ENCODE measurements around the gene CDO1. TPM values are rescaled to one million over a fixed set of nuclear protein-coding genes. Genes with fewer than 3 reads are reported as not detected.

The CDO1 gene
- total RNA-seq, 1 donor from 2014 or later = not detected

- Mint-ChIP-seq H3K4me1 (peaks cover 4% of the 10 kb centered on the region), H3K36me3 (ENCODE audit: low read depth) (no peaks in the 10 kb centered on the region), H3K27ac (no peak overlapping the region), H3K27me3 (peaks cover 4% of the 10 kb centered on the region), H3K9me3 (no peaks in the 10 kb centered on the region), H3K4me3 (no peak overlapping the region)
- no peak for TF ChIP-seq CTCF (IDR thresholded peaks at IDR 0.05)
- DNase-seq (no peak), ATAC-seq (ENCODE audit: low read depth) (no peak)
- POLR2A ChIA-PET = no interaction called here
- CTCF ChIA-PET = no interaction called here
- intact Hi-C loops (cut with micrococcal nuclease) = no loop called here
Observed at GRCh38 chr5:115770466-115770865, 46.0 kb downstream of the CDO1 start.

DNA sequence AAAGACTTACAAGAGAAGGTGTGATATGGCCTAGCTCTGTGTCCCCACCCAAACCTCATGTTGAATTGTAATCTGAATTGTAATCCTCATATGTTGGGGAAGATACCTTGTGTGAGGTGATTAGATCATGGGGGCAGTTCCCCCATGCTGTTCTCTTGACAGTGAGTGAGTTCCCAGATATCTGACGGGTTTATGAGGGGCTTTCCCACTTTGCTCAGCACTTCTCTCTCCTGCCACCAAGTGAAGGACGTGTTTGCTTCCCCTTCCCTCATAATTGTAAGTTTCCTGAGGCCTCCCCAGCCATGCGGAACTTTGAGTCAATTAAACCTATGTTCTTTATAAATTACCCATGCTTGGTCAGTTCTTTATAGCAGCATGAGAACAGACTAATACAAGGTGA is 49.0 kb downstream of the CDO1 start:
- ATAC-seq (ENCODE audit: low read depth) = no peak
- Mint-ChIP-seq H3K36me3 (ENCODE audit: low read depth) (no peaks in the 10 kb centered on the region), H3K4me3 (no peak overlapping the region), H3K27ac (no peak overlapping the region), H3K9me3 (peaks cover 6% of the 10 kb centered on the region), H3K4me1 (peaks cover 4% of the 10 kb centered on the region), H3K27me3 (peaks cover 4% of the 10 kb centered on the region)
- DNase-seq = no peak
- POLR2A ChIA-PET = no interaction called here
- intact Hi-C loops (cut with micrococcal nuclease) = no loop called here
- CTCF ChIA-PET = no interaction called here
- TF ChIP-seq CTCF (IDR thresholded peaks at IDR 0.05) = no peak

DNA sequence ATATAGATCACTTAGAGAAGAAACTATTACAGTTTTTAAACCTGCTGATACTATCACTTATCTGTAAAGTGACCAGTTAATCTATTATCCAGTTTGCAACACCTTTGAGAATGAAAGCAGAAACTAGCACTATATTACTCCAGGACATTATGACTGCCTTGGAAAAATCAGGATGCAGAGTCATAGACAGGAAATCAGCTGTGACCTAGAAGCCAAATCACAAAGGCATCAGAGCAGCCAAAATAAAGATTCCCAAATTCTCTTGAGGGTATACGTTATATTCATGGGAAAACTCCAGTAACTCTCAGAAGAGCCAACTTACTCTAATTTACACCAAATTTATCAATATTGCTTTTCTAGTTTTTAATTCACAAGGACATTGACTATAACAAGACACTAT is 49.9 kb downstream of the CDO1 start:
- DNase-seq (no peak), ATAC-seq (ENCODE audit: low read depth) (no peak)
- ChIA-PET CTCF (no interaction called here), POLR2A (no interaction called here)
- peaks cover 6% of the 10 kb centered on the region for H3K9me3 Mint-ChIP-seq
- H3K4me3 Mint-ChIP-seq = no peak overlapping the region
- H3K4me1 Mint-ChIP-seq = peaks cover 4% of the 10 kb centered on the region
- intact Hi-C loops (cut with micrococcal nuclease) = no loop called here
- H3K27me3 Mint-ChIP-seq = peaks cover 4% of the 10 kb centered on the region
- H3K27ac Mint-ChIP-seq = no peak overlapping the region
- no peak for TF ChIP-seq CTCF (IDR thresholded peaks at IDR 0.05)
- H3K36me3 Mint-ChIP-seq (ENCODE audit: low read depth) = no peaks in the 10 kb centered on the region

DNA sequence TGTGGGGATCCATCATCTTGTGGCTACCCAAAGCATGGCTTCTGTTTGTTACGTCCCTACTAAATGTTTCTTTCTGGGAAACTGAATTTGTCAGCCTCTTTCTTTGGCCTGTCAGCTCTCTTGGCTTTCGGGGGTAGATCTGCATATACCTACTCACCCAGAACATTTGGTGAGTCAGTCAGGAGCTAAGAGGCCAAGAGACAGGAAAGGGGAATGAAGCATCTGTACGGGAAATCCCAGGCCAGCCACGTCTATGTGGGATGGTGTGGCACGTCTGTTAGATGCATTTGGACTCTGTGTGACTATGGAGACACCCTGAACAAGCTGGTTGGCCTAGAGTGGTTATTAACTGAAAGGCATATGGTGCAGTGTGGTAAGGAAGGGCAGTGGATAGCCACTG is 58.1 kb downstream of the CDO1 start:
- no peak for DNase-seq
- Mint-ChIP-seq H3K36me3 (ENCODE audit: low read depth) (no peaks in the 10 kb centered on the region), H3K27me3 (peaks cover 3% of the 10 kb centered on the region), H3K4me3 (no peak overlapping the region), H3K9me3 (peaks cover 3% of the 10 kb centered on the region), H3K4me1 (no peaks in the 10 kb centered on the region), H3K27ac (no peak overlapping the region)
- POLR2A ChIA-PET = no interaction called here
- ATAC-seq (ENCODE audit: low read depth) = no peak
- CTCF ChIA-PET = no interaction called here
- no peak for TF ChIP-seq CTCF (IDR thresholded peaks at IDR 0.05)
- intact Hi-C loops (cut with micrococcal nuclease) = no loop called here

GRCh38 chr5:115755675-115756074 is 60.8 kb downstream of the CDO1 start:
- H3K4me1 Mint-ChIP-seq = no peaks in the 10 kb centered on the region
- H3K9me3 Mint-ChIP-seq = no peaks in the 10 kb centered on the region
- H3K4me3 Mint-ChIP-seq = no peak overlapping the region
- intact Hi-C loops (cut with micrococcal nuclease) = no loop called here
- DNase-seq (no peak), ATAC-seq (ENCODE audit: low read depth) (no peak)
- TF ChIP-seq CTCF (IDR thresholded peaks at IDR 0.05) = no peak
- H3K27me3 Mint-ChIP-seq = peaks cover 6% of the 10 kb centered on the region
- H3K27ac Mint-ChIP-seq = no peak overlapping the region
- H3K36me3 Mint-ChIP-seq (ENCODE audit: low read depth) = no peaks in the 10 kb centered on the region
- ChIA-PET POLR2A (interaction anchor here (0.6 kb wide), 1 partner anchor 228 kb away, joined by 3 read pairs; no protein-coding TSS in a partner anchor), CTCF (no interaction called here)

Other genes starting within 250 kb of the CDO1 start
- 12.4 and 13.3 TPM in 2 replicates for gene TICAM2, start 214.2 kb downstream of the CDO1 start, total RNA-seq
- gene TMED7, start 190.6 kb downstream of the CDO1 start, total RNA-seq = 34.9 and 35.0 TPM in 2 replicates
- gene ATG12, start 24.9 kb upstream of the CDO1 start, total RNA-seq = 54.8 and 73.9 TPM in 2 replicates
- gene AP3S1, start 25.3 kb upstream of the CDO1 start, total RNA-seq = 41.5 and 43.2 TPM in 2 replicates
- not detected in 2 replicates for gene LVRN, start 145.8 kb upstream of the CDO1 start, total RNA-seq
- gene ARL14EPL, start 215.8 kb upstream of the CDO1 start, total RNA-seq = not detected in 2 replicates

All from activated B cell treated with CpG ODN at 0.5 μM for 24 hours (primary cell).